PC-3 (cell line): ENCODE measurements around the gene CACNA1S. TPM values are rescaled to one million over a fixed set of nuclear protein-coding genes. Genes with fewer than 3 reads are reported as not detected.

ENCODE experiments used
- ATAC-seq: fragments of 200-7000 bp; cut with Tn5 transposase; 2 replicates; pipeline ENCODE4 v1.9.1; 2020; ENCODE audit warnings: mild to moderate bottlenecking, moderate library complexity
- BruUV-seq: library from RNA; stranded (reverse); fragments of 400-500 nt; replicated peaks from 2 replicates; lab custom pipeline; 2021; lab: Mats Ljungman, UMichigan
- CTCF ChIA-PET: fragments of 300-600 bp; sonication (Branson Sonifier 250); formaldehyde crosslinking; loops from one replicate; lab custom pipeline; 2022; ENCODE audit warnings: antibody characterized with exemption; lab: Charles Lee
- POLR2A ChIA-PET: fragments of 300-600 bp; sonication (Branson Sonifier 250); formaldehyde crosslinking; loops from one replicate; lab custom pipeline; 2022; ENCODE audit warnings: antibody characterized with exemption; ENCODE audit not compliant: unreplicated experiment; lab: Charles Lee
- DNase-seq: peaks from one replicate; pipeline ENCODE4 v3.0.0-alpha.2; 2015
- H2AFZ ChIP-seq: fragments of 300-600 bp; sonication (generic); 2 replicates; pipeline ENCODE4 v1.6.0; 2016; ENCODE audit warnings: antibody characterized with exemption, low read length
- H3F3A ChIP-seq: fragments of 300-600 bp; sonication (generic); one replicate; pipeline ENCODE4 v1.6.0; 2017; ENCODE audit warnings: antibody characterized with exemption, low read length, control low read depth, mild to moderate bottlenecking; ENCODE audit not compliant: unreplicated experiment
- H3K27ac ChIP-seq: fragments of 300-600 bp; sonication (generic); 2 replicates; pipeline ENCODE4 v1.5.1; 2016; ENCODE audit warnings: mild to moderate bottlenecking, low read length
- H3K27me3 ChIP-seq: fragments of 300-600 bp; sonication (generic); 2 replicates; pipeline ENCODE4 v1.6.1; 2016; ENCODE audit warnings: low read length, mixed read lengths
- H3K36me3 ChIP-seq: fragments of 300-600 bp; sonication (generic); 2 replicates; pipeline ENCODE4 v1.6.1; 2016; ENCODE audit warnings: low read depth, mixed run types, low read length, mixed read lengths
- H3K4me1 ChIP-seq: fragments of 300-600 bp; sonication (generic); 2 replicates; pipeline ENCODE4 v1.5.1; 2016; ENCODE audit warnings: low read length; ENCODE audit not compliant: insufficient read depth
- H3K4me2 ChIP-seq: fragments of 300-600 bp; sonication (generic); 2 replicates; pipeline ENCODE4 v1.6.0; 2016; ENCODE audit warnings: low read length
- H3K4me3 ChIP-seq: fragments of 300-600 bp; sonication (generic); 2 replicates; pipeline ENCODE4 v1.5.1; 2016; ENCODE audit warnings: mild to moderate bottlenecking, low read length, mixed read lengths
- H3K79me2 ChIP-seq: fragments of 300-600 bp; sonication (generic); 2 replicates; pipeline ENCODE4 v1.6.1; 2017; ENCODE audit warnings: low read length, mixed read lengths
- H3K9ac ChIP-seq: fragments of 300-600 bp; sonication (generic); 2 replicates; pipeline ENCODE4 v1.6.0; 2016; ENCODE audit warnings: mild to moderate bottlenecking, low read length
- H3K9me2 ChIP-seq: fragments of 300-600 bp; sonication (generic); replicated peaks from 2 replicates; pipeline ENCODE4 v1.6.1; 2016; ENCODE audit warnings: mixed run types, low read length, mixed read lengths
- H3K9me3 ChIP-seq: fragments of 300-600 bp; sonication (generic); 2 replicates; pipeline ENCODE4 v1.6.1; 2016; ENCODE audit warnings: low read length, mixed read lengths
- H4K20me1 ChIP-seq: fragments of 300-600 bp; sonication (generic); 2 replicates; pipeline ENCODE4 v1.6.1; 2016; ENCODE audit warnings: low read length, mixed read lengths
- CTCF ChIP-seq: fragments of 300-600 bp; sonication (generic); conservative IDR thresholded peaks from 2 replicates; pipeline ENCODE4 v1.5.1; 2017; ENCODE audit warnings: antibody characterized with exemption, low read depth, mild to moderate bottlenecking, low read length
- EZH2 ChIP-seq: fragments of 300-600 bp; sonication (generic); IDR thresholded peaks from one replicate; pipeline ENCODE4 v1.6.1; 2017; ENCODE audit warnings: antibody characterized with exemption, mild to moderate bottlenecking, low read length; ENCODE audit not compliant: unreplicated experiment
- EZH2phosphoT487 ChIP-seq: fragments of 300-600 bp; sonication (generic); IDR thresholded peaks from 2 replicates; pipeline ENCODE4 v1.6.1; 2018; ENCODE audit warnings: mild to moderate bottlenecking, antibody characterized with exemption, low read length, borderline replicate concordance
- intact Hi-C: fragments of 100-400 bp; cut with micrococcal nuclease; formaldehyde crosslinking; loops from 2 replicates; pipeline ENCODE4 v1.9.0; 2023
- total RNA-seq: library from RNA; depleted of rRNA; stranded (reverse); fragments of >200 nt; gene quantifications from 2 replicates; pipeline ENCODE4 v1.2.3, GENCODE V29; 2014

Gene CACNA1S
- total RNA-seq, 1 experiment from 2014 or later = not detected

DNA sequence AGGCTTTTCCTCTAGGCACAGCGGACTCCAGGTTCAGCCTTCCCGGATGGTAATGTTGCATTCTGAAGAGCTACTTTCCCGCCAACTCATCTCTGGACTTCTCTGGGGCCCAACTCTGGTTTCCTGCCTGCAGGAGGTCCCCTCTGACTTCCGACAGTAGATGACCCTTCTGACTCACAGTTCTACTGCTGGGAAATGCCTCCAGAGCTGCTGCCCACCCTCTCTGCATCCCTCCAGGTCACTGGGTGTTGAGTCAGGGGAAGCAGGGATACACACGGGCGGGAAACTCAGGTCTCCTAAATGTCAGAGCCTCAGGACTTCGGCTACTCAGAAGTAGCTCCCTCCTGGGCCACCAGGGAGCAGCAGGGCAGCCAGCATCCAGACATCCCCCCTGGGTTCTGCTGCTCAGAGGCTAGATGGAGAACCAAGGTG, 86.6 kb downstream of the CACNA1S start:
- ATAC-seq = peak; percentile 44; the same call in 1 of the 2 replicates
- TF ChIP-seq EZH2 (no peak), EZH2phosphoT487 (no peak), CTCF (peak; percentile 68)
- no peaks in the 10 kb centered on the region for H3K79me2 ChIP-seq

DNA sequence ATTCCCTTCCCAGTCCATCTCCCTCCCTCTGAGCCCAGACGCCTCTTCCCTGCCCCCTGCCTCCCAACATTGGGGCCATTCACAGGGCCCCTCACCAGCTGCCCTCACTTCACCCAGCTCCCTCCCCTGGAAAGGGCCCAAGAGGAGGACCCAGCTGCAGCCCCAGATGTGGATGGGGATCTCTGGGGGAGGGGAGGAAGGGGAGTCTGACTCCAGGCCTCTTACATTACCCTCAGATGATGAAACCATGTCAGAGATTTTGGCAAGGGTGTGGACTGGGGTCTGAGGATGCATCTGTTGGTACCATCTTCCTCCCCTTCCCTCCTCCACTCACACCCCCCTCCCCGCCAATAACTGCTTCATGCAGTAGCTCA, 87.6 kb downstream of the CACNA1S start:
- no TSS peak for BruUV-seq
- H3K27ac ChIP-seq = no peak overlapping the region
- CTCF ChIA-PET = no interaction called here

More for the DNA sequence above, 86.6 kb downstream of the CACNA1S start:
- no peaks in the 10 kb centered on the region for H3F3A ChIP-seq
- H3K4me1 ChIP-seq = no peaks in the 10 kb centered on the region
- BruUV-seq = no TSS peak
- peaks cover 76% of the 10 kb centered on the region for H3K27me3 ChIP-seq
- no peak overlapping the region for H3K9ac ChIP-seq
- no peaks in the 10 kb centered on the region for H3K36me3 ChIP-seq
- H2AFZ ChIP-seq = no peak overlapping the region
- DNase-seq = peak; percentile 47
- ChIA-PET CTCF (interaction anchor here (0.5 to 1.0 kb wide), 4 partner anchors 17 to 136 kb away, joined by 3 to 4 read pairs (median 3); no protein-coding TSS in a partner anchor), POLR2A (interaction anchor here (0.5 kb wide), 1 partner anchor 55 kb away, joined by 3 read pairs; no protein-coding TSS in a partner anchor)
- intact Hi-C loops = no loop called here
- H3K4me2 ChIP-seq = no peak overlapping the region
- no peak overlapping the region for H3K4me3 ChIP-seq
- no peaks in the 10 kb centered on the region for H4K20me1 ChIP-seq
- H3K9me2 ChIP-seq = no peaks in the 10 kb centered on the region
- H3K27ac ChIP-seq = no peak overlapping the region
- H3K9me3 ChIP-seq = no peaks in the 10 kb centered on the region

More for the DNA sequence above, 87.6 kb downstream of the CACNA1S start:
- Histone ChIP-seq H3K4me3 (no peak overlapping the region), H3K4me1 (peaks cover 3% of the 10 kb centered on the region), H4K20me1 (no peaks in the 10 kb centered on the region), H3F3A (no peaks in the 10 kb centered on the region), H3K9me2 (no peaks in the 10 kb centered on the region), H3K79me2 (no peaks in the 10 kb centered on the region), H3K27me3 (peaks cover 67% of the 10 kb centered on the region), H2AFZ (no peak overlapping the region), H3K9me3 (no peaks in the 10 kb centered on the region), H3K4me2 (no peak overlapping the region), H3K36me3 (no peaks in the 10 kb centered on the region), H3K9ac (no peak overlapping the region)
- no peak for ATAC-seq
- POLR2A ChIA-PET = no interaction called here
- no peak for DNase-seq
- intact Hi-C loops = no loop called here
- no peak for TF ChIP-seq EZH2
- no peak for TF ChIP-seq CTCF
- TF ChIP-seq EZH2phosphoT487 = no peak
